Esophagus squamous epithelium (tissue), 5 donors: ENCODE data around the gene AP1S1. TPM values are rescaled to one million over a fixed set of nuclear protein-coding genes. Genes with fewer than 3 reads are reported as not detected.

Experiments used
- DNase-seq: peaks from one replicate; lab custom pipeline; 2025; lab: John Stamatoyannopoulos, UW
- H3K27ac ChIP-seq, 4 donors: fragments of 200-600 bp; sonication (generic); one replicate each; pipeline ENCODE4 v1.5.1; 2016 to 2019; ENCODE audit warnings: mild to moderate bottlenecking in 1 of 4
- H3K27me3 ChIP-seq, 4 donors: fragments of 200-600 bp; sonication (generic); 1 replicate in 3 of 4; 2 replicates in 1 of 4; pipeline versions ENCODE4 v1.5.1 to v1.6.0; 2017 to 2021; ENCODE audit warnings: antibody characterized with exemption in 1 of 4
- H3K36me3 ChIP-seq, 3 donors: fragments of 200-600 bp; sonication (generic); one replicate each; pipeline ENCODE4 v1.5.1; 2016 to 2019
- H3K4me1 ChIP-seq, 3 donors: fragments of 200-600 bp; sonication (generic); one replicate each; pipeline ENCODE4 v1.5.1; 2017 to 2019
- H3K4me3 ChIP-seq, 4 donors: fragments of 200-600 bp; sonication (generic); 1 replicate in 3 of 4; 2 replicates in 1 of 4; pipeline ENCODE4 v1.5.1; 2016 to 2019; ENCODE audit warnings: mild to moderate bottlenecking in 2 of 4, moderate library complexity in 1 of 4
- H3K9me3 ChIP-seq, 3 donors: fragments of 200-600 bp; sonication (generic); one replicate each; pipeline ENCODE4 v1.5.1; 2016 to 2019
- POLR2A ChIP-seq, 4 donors: fragments of 450-650 bp; IDR thresholded peaks; one replicate each; pipeline ENCODE4 v1.6.1; 2017; ENCODE audit warnings: antibody characterized with exemption in 4 of 4, mild to moderate bottlenecking in 4 of 4, moderate library complexity in 3 of 4
- WGBS, 2 donors: methylation state at CpG; one replicate each; pipeline ENCODE4 v1.1.5; 2018; 5-methylcytosine and 5-hydroxymethylcytosine counted together
- intact Hi-C: fragments of 100-400 bp; cut with DNase I; formaldehyde crosslinking; loops from one replicate; pipeline ENCODE4 v1.15.0; 2022
- total RNA-seq, 4 donors: library from RNA; depleted of rRNA; stranded (reverse); fragments of >200 nt; gene quantifications; one replicate each; pipeline ENCODE4 v1.1.0, GENCODE V29; 2016
- TF ChIP-seq, protein P1 (sequence below), 6 experiments: fragments of 450-650 bp in 4 of 6; fragments of 200-600 bp in 2 of 6; sonication (generic) in 2 of 6; IDR thresholded peaks; one replicate each; pipeline ENCODE4 v1.5.1; 2016 to 2019; ENCODE audit warnings: antibody characterized with exemption in 6 of 6, mild to moderate bottlenecking in 4 of 6, moderate library complexity in 4 of 6
- donor health status: DM: yes; HTN: yes; CAD: no.

The AP1S1 gene
- total RNA-seq, 4 donors from 2014 or later, result 42.7 to 144 (median 64.3) TPM

DNA sequence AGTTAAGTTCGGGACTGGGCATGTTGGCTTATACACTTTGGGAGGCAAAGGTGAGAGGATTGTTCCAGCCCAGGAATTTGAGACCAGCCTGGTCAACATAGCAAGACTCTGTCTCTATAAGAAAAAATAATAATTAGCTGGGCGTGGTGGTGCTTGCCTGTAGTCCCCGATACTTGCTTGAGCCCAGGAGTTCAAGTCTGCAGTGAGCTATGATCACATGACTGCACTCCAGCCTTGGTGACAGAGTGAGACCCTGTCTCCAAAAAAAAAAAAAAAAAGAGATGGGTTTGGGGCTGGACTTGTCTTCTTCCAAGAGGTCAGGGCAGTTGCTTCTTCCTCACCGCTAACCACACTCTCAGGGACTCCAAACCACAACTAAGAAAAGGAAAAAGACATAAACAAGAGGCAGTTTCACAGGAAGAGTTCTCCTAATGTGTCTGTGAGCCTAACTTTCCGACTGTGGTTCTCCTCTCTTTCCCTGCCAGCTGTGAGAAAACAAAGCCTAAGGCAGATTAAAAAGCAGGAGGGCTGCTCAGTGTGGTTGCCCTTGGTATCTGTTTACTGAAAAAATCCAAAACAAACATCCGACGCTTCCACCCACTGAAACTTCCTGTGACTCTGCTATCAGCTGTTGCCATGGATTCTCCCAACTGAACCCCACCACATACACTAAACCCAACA, 29.8 kb upstream of the AP1S1 start:
- peak overlapping the region; percentile 18 to 85 (median 70) for H3K27ac ChIP-seq
- no peaks in the 10 kb centered on the region for H3K9me3 ChIP-seq
- H3K36me3 ChIP-seq, result no peaks in the 10 kb centered on the region
- TF ChIP-seq, protein P1, sequence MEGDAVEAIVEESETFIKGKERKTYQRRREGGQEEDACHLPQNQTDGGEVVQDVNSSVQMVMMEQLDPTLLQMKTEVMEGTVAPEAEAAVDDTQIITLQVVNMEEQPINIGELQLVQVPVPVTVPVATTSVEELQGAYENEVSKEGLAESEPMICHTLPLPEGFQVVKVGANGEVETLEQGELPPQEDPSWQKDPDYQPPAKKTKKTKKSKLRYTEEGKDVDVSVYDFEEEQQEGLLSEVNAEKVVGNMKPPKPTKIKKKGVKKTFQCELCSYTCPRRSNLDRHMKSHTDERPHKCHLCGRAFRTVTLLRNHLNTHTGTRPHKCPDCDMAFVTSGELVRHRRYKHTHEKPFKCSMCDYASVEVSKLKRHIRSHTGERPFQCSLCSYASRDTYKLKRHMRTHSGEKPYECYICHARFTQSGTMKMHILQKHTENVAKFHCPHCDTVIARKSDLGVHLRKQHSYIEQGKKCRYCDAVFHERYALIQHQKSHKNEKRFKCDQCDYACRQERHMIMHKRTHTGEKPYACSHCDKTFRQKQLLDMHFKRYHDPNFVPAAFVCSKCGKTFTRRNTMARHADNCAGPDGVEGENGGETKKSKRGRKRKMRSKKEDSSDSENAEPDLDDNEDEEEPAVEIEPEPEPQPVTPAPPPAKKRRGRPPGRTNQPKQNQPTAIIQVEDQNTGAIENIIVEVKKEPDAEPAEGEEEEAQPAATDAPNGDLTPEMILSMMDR (IDR thresholded peaks at IDR 0.05), result no peak
- TF ChIP-seq POLR2A (IDR thresholded peaks at IDR 0.05), result no peak
- no peak for DNase-seq
- H3K4me1 ChIP-seq, result peaks cover 22 to 78% (median 55%) of the 10 kb centered on the region in 3 donors
- no peak overlapping the region for H3K4me3 ChIP-seq
- 20 to 24% methylated on average over 6 of the region's 7 CpGs for WGBS, 2 donors
- intact Hi-C loops, result no loop called here
- H3K27me3 ChIP-seq, result no peaks in the 10 kb centered on the region

DNA sequence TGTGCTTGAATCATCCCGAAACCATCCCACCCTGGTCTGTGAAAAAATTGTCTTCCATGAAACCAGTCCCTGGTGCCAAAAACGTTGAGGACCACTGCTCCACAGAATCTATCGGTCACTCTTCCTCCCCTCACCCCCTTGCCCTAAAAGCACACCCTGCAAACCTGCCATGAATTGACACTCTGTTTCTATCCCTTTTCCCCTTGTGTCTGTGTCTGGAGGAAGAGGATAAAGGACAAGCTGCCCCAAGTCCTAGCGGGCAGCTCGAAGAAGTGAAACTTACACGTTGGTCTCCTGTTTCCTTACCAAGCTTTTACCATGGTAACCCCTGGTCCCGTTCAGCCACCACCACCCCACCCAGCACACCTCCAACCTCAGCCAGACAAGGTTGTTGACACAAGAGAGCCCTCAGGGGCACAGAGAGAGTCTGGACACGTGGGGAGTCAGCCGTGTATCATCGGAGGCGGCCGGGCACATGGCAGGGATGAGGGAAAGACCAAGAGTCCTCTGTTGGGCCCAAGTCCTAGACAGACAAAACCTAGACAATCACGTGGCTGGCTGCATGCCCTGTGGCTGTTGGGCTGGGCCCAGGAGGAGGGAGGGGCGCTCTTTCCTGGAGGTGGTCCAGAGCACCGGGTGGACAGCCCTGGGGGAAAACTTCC, 28.2 kb upstream of the AP1S1 start:
- no peaks in the 10 kb centered on the region for H3K27me3 ChIP-seq
- 30 to 34% methylated on average over 8 to 10 of the region's 15 CpGs for WGBS, 2 donors
- TF ChIP-seq, protein P1 (IDR thresholded peaks at IDR 0.05), result no peak
- no peak for TF ChIP-seq POLR2A (IDR thresholded peaks at IDR 0.05)
- peaks cover 22 to 73% (median 55%) of the 10 kb centered on the region in 3 donors for H3K4me1 ChIP-seq
- peak overlapping the region; percentile 70 to 89 (median 82) for H3K27ac ChIP-seq
- no peaks in the 10 kb centered on the region for H3K9me3 ChIP-seq
- peak overlapping the region in 2 of 4 donors; percentile 33 to 59 for H3K4me3 ChIP-seq
- intact Hi-C loops, result no loop called here
- peaks cover 0 to 11% (median 0%) of the 10 kb centered on the region in 3 donors for H3K36me3 ChIP-seq
- no peak for DNase-seq

DNA sequence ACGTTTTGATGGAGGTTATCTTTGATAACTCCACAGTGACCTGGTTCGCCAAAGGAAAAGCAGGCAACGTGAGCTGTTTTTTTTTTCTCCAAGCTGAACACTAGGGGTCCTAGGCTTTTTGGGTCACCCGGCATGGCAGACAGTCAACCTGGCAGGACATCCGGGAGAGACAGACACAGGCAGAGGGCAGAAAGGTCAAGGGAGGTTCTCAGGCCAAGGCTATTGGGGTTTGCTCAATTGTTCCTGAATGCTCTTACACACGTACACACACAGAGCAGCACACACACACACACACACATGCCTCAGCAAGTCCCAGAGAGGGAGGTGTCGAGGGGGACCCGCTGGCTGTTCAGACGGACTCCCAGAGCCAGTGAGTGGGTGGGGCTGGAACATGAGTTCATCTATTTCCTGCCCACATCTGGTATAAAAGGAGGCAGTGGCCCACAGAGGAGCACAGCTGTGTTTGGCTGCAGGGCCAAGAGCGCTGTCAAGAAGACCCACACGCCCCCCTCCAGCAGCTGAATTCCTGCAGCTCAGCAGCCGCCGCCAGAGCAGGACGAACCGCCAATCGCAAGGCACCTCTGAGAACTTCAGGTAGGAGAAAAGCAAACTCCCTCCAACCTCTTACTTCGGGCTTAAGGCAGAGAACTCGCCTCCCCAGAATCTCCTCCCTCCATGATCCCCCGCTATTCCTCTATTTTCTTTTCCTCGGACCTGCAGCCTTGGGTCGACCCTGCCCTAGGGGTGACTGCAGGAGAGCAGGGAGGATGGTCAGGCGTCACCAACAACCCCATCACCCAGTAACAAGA, 27.4 kb upstream of the AP1S1 start, which contains the start of gene SERPINE1:
SERPINE1 (plus strand) TSS at position 454 of the 809 bp plus-strand sequence. CDS start 1,290 bp downstream, outside the sequence.
- H3K27me3 ChIP-seq, result no peaks in the 10 kb centered on the region
- H3K27ac ChIP-seq, result peak within 1 kb of the TSS; percentile 70 to 89 (median 82)
- peaks cover 0 to 13% (median 0%) of the 10 kb centered on the region in 3 donors for H3K36me3 ChIP-seq
- DNase-seq, result peak; percentile 47
- H3K4me3 ChIP-seq, result peak within 1 kb of the TSS in 3 of 4 donors; percentile 33 to 59 (median 35)
- WGBS, 2 donors, result 8 to 12% methylated on average over 7 to 20 of the region's 22 CpGs
- H3K9me3 ChIP-seq, result no peaks in the 10 kb centered on the region
- peaks cover 21 to 66% (median 52%) of the 10 kb centered on the region in 3 donors for H3K4me1 ChIP-seq
- peak in 3 of 4 donors; percentile 83 to 88 (median 84) for TF ChIP-seq POLR2A (IDR thresholded peaks at IDR 0.05)
- TF ChIP-seq, protein P1 (IDR thresholded peaks at IDR 0.05), result peak in 1 of 6 experiments; percentile 17
- intact Hi-C loops, result no loop called here

DNA sequence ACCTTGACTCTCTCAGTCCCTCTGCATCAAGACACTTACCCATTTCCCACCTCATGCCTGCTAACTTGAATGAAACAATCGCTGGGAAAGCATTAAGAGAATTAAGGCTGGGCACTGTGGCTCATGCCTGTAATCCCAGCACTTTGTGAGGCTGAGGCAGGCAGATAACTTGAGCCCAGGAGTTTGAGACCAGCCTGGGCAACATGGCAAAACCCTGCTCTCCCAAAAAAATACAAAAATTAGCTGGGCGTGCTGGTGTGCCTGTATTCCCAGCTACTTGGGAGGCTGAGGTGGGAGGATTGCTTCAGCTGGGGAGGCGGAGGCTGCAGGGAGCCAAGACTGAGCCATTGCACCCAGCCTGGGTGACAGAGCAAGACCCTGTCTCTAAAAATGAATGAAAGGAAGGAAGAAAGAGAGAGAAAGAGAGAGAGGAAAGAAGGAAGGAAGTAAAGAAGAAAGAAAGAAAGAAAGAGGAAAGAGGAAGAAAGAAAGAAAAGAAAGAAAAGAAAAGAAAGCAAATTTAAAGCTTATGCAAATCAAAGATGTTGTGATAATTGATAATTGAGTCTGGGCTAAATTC, 26.7 kb upstream of the AP1S1 start:
- Histone ChIP-seq H3K27me3 (no peaks in the 10 kb centered on the region), H3K27ac (peak overlapping the region; percentile 70 to 89 (median 82)), H3K4me1 (peaks cover 17 to 59% (median 45%) of the 10 kb centered on the region in 3 donors), H3K36me3 (peaks cover 0 to 16% (median 0%) of the 10 kb centered on the region in 3 donors), H3K9me3 (no peaks in the 10 kb centered on the region), H3K4me3 (peak overlapping the region in 3 of 4 donors; percentile 33 to 59 (median 35))
- 70 to 83% methylated on average over 1 to 2 of the region's 3 CpGs for WGBS, 2 donors
- intact Hi-C loops, result no loop called here
- TF ChIP-seq, protein P1 (IDR thresholded peaks at IDR 0.05), result no peak
- TF ChIP-seq POLR2A (IDR thresholded peaks at IDR 0.05), result no peak
- DNase-seq, result no peak
